GM21528 (cell line): Measurements from ENCODE around the gene SLC10A4.
"Not testable (repeated sequence)": the region's sequence is repeated elsewhere in the genome, so short reads cannot be mapped to it uniquely, and the experiment has no call there.

Experiments
- ATAC-seq: cut with Tn5 transposase; IDR thresholded peaks from one replicate; pipeline ENCODE4 v1.9.1; 2021; ENCODE audit warnings: mild to moderate bottlenecking, moderate library complexity; ENCODE audit not compliant: unreplicated experiment, low FRiP score

SLC10A4 gene

GRCh38 chr4:48483006-48483776 lies at the start of gene SLC10A4:
Gene SLC10A4 (plus strand): TSS chr4:48483343. CDS start chr4:48483562, 219 bp downstream.
- ATAC-seq, result no peak

- ATAC-seq, result no peak
These were observed 46.8 kb upstream of the SLC10A4 start for GRCh38 chr4:48436318-48436717.

- ATAC-seq, result no peak
These were observed 43.2 kb upstream of the SLC10A4 start for GRCh38 chr4:48439988-48440387.

GRCh38 chr4:48440914-48441313 lies 42.2 kb upstream of the SLC10A4 start:
- ATAC-seq, result not testable (repeated sequence)

- no peak for ATAC-seq
These were observed 37.4 kb upstream of the SLC10A4 start for GRCh38 chr4:48445704-48446103.

- no peak for ATAC-seq
These were observed 36.5 kb upstream of the SLC10A4 start for GRCh38 chr4:48446642-48447041.

- no peak for ATAC-seq
These were observed 34.0 kb upstream of the SLC10A4 start for GRCh38 chr4:48449151-48449550.

GRCh38 chr4:48450740-48451139 lies 32.4 kb upstream of the SLC10A4 start:
- ATAC-seq, result no peak

GRCh38 chr4:48451656-48452055 lies 31.5 kb upstream of the SLC10A4 start:
- ATAC-seq, result not testable (repeated sequence)

- ATAC-seq, result no peak
These were observed 28.6 kb upstream of the SLC10A4 start for GRCh38 chr4:48454591-48454990.

GRCh38 chr4:48461000-48461399 lies 22.1 kb upstream of the SLC10A4 start:
- ATAC-seq, result no peak

- ATAC-seq, result no peak
These were observed 20.8 kb upstream of the SLC10A4 start for GRCh38 chr4:48462363-48462762.

- no peak for ATAC-seq
These were observed 15.7 kb upstream of the SLC10A4 start for GRCh38 chr4:48467442-48467841.

GRCh38 chr4:48467891-48468290 lies 15.3 kb upstream of the SLC10A4 start:
- ATAC-seq, result no peak

GRCh38 chr4:48470137-48470536 lies 13.0 kb upstream of the SLC10A4 start:
- ATAC-seq, result no peak

GRCh38 chr4:48470570-48470969 lies 12.6 kb upstream of the SLC10A4 start:
- no peak for ATAC-seq

- ATAC-seq, result no peak
These were observed 10.3 kb upstream of the SLC10A4 start for GRCh38 chr4:48472794-48473193.

- no peak for ATAC-seq
These were observed 7.4 kb upstream of the SLC10A4 start for GRCh38 chr4:48475770-48476169.

- no peak for ATAC-seq
These were observed 4.9 kb upstream of the SLC10A4 start for GRCh38 chr4:48478273-48478672.

- ATAC-seq, result no peak
These were observed 1.6 kb upstream of the SLC10A4 start for GRCh38 chr4:48481581-48481980.

GRCh38 chr4:48483777-48484493 lies 792 bp downstream of the SLC10A4 start:
- no peak for ATAC-seq
